Ishikawa (cell line): ENCODE results near the gene SLC52A1.
A peak's percentile ranks its signal among the peaks of the same experiment; 100 is the strongest.

Experiments
- CEBPB ChIP-seq: IDR thresholded peaks from 2 replicates; pipeline ENCODE4 v1.6.1; 2012
- CREB1 ChIP-seq: IDR thresholded peaks from 2 replicates; pipeline ENCODE4 v1.6.1; 2012; ENCODE audit warnings: low read depth
- EGR1 ChIP-seq: IDR thresholded peaks from 2 replicates; pipeline ENCODE4 v1.6.1; 2012
- EP300 ChIP-seq: IDR thresholded peaks from 2 replicates; pipeline ENCODE4 v1.6.1; 2012; ENCODE audit warnings: borderline replicate concordance
- FOXM1 ChIP-seq: IDR thresholded peaks from 2 replicates; pipeline ENCODE4 v1.6.1; 2012; ENCODE audit warnings: low read depth, borderline replicate concordance
- NFIC ChIP-seq: IDR thresholded peaks from 2 replicates; pipeline ENCODE4 v1.6.1; 2012
- RAD21 ChIP-seq: IDR thresholded peaks from 2 replicates; pipeline ENCODE4 v1.6.1; 2012; ENCODE audit warnings: low read depth
- TAF1 ChIP-seq: IDR thresholded peaks from 2 replicates; pipeline ENCODE4 v1.6.1; 2012; ENCODE audit warnings: low read depth, mild to moderate bottlenecking
- TCF12 ChIP-seq: IDR thresholded peaks from 2 replicates; pipeline ENCODE4 v1.6.1; 2012; ENCODE audit warnings: low read depth
- TEAD4 ChIP-seq: IDR thresholded peaks from 2 replicates; pipeline ENCODE4 v1.6.1; 2012
- YY1 ChIP-seq: IDR thresholded peaks from 2 replicates; pipeline ENCODE4 v1.6.1; 2012; ENCODE audit warnings: low read depth
- ZBTB7A ChIP-seq: IDR thresholded peaks from 2 replicates; pipeline ENCODE4 v1.6.1; 2012; ENCODE audit warnings: low read depth
- TF ChIP-seq, protein P1 (sequence below): IDR thresholded peaks from 2 replicates; pipeline ENCODE4 v1.6.1; 2012
- TF ChIP-seq, protein P2 (sequence below): IDR thresholded peaks from 2 replicates; pipeline ENCODE4 v1.6.1; 2012
- TF ChIP-seq, protein P3 (sequence below): IDR thresholded peaks from 2 replicates; pipeline ENCODE4 v1.6.1; 2012; ENCODE audit warnings: low read depth, mild to moderate bottlenecking

The SLC52A1 gene

DNA sequence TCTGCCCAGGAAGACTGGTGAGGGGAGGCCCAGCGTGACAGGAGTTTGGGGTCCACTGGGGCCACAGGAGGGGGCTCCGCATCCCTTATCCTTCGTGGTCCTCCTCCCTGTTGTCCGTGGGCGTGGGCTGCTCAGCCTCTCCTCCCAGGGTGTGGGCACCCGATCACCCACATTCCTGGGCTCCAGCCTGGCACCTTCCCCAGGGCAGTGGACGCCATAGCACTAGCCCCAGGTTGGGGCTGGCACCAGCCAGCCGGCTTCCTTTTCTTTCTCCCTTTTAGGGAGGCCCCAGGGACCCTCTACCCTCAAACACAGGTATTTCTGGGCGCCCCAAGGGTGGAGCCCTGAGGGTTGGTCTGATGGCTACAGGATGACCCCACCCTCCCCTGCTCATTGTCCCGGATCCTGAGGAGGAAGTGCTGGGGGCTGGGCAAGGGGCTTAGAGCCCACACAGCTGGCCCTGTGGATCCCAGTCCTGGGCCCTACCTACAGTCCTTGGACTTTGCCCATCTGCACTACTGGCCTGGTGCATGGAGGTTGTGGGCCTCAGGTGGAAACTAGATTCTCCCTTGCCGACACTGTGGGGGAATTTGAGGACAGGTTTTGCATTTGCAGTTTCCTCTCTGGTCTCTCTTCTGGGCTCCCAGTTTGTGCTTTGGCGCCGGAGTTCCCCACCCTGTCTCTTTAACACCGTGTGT is 36.3 kb downstream of the SLC52A1 start:
- TF ChIP-seq TCF12, result no peak
- no peak; the same call in 1 of the 2 replicates for TF ChIP-seq TAF1
- TF ChIP-seq YY1, result no peak
- TF ChIP-seq, protein P1, sequence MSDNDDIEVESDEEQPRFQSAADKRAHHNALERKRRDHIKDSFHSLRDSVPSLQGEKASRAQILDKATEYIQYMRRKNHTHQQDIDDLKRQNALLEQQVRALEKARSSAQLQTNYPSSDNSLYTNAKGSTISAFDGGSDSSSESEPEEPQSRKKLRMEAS, result 0 out of 2 replicates have a peak, but pooled peaks have one; percentile 12
- no peak for TF ChIP-seq RAD21
- no peak for TF ChIP-seq CREB1
- TF ChIP-seq CEBPB, result no peak
- no peak for TF ChIP-seq NFIC
- TF ChIP-seq, protein P2, sequence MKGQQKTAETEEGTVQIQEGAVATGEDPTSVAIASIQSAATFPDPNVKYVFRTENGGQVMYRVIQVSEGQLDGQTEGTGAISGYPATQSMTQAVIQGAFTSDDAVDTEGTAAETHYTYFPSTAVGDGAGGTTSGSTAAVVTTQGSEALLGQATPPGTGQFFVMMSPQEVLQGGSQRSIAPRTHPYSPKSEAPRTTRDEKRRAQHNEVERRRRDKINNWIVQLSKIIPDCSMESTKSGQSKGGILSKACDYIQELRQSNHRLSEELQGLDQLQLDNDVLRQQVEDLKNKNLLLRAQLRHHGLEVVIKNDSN, result no peak
- TF ChIP-seq, protein P3, sequence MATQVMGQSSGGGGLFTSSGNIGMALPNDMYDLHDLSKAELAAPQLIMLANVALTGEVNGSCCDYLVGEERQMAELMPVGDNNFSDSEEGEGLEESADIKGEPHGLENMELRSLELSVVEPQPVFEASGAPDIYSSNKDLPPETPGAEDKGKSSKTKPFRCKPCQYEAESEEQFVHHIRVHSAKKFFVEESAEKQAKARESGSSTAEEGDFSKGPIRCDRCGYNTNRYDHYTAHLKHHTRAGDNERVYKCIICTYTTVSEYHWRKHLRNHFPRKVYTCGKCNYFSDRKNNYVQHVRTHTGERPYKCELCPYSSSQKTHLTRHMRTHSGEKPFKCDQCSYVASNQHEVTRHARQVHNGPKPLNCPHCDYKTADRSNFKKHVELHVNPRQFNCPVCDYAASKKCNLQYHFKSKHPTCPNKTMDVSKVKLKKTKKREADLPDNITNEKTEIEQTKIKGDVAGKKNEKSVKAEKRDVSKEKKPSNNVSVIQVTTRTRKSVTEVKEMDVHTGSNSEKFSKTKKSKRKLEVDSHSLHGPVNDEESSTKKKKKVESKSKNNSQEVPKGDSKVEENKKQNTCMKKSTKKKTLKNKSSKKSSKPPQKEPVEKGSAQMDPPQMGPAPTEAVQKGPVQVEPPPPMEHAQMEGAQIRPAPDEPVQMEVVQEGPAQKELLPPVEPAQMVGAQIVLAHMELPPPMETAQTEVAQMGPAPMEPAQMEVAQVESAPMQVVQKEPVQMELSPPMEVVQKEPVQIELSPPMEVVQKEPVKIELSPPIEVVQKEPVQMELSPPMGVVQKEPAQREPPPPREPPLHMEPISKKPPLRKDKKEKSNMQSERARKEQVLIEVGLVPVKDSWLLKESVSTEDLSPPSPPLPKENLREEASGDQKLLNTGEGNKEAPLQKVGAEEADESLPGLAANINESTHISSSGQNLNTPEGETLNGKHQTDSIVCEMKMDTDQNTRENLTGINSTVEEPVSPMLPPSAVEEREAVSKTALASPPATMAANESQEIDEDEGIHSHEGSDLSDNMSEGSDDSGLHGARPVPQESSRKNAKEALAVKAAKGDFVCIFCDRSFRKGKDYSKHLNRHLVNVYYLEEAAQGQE, result no peak
- TF ChIP-seq FOXM1, result no peak
- peak; percentile 38; the same call in 1 of the 2 replicates for TF ChIP-seq ZBTB7A
- TF ChIP-seq TEAD4, result peak; percentile 53; the same call in 1 of the 2 replicates
- TF ChIP-seq EGR1, result no peak
- TF ChIP-seq EP300, result no peak

DNA sequence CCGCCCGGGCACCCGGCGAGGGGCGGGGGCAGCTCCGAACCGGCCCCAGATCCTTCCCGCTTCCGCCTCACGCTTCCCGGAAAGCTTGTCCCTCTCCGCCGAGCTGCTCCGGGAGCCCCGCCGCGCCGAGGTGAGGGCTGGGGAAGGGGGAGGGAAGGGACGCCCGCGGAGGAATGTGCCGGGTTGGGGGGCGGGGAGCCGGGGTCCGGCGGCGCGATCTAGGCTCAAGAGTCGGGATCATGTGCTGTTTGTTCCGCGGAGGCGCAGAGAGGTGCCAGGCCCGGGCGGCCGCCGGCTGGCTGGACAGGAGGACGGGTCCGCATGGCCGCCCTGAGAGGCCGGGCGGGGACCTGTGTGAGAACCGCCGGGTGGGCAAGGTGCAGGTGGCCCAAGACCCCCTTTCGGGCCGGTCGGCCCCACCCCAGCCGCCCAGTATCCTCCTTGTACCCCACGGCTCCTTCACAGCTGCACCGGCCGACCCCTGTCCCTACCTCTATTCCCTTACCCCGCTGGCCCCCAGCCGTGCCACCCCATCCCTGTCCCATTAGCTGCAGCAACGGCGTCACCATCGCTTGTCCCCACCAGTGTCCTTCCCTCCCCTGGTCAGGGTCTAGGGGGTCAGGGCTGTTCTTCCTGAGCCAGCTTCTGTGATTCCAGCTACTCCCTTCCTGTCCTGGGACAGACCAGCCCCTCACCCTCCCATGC is 37.0 kb downstream of the SLC52A1 start:
- peak; percentile 59; the same call in 1 of the 2 replicates for TF ChIP-seq ZBTB7A
- no peak for TF ChIP-seq NFIC
- TF ChIP-seq CREB1, result no peak
- TF ChIP-seq TCF12, result no peak
- TF ChIP-seq, protein P3, result no peak
- TF ChIP-seq EP300, result no peak
- TF ChIP-seq RAD21, result no peak
- TF ChIP-seq, protein P1, result no peak
- TF ChIP-seq, protein P2, result no peak
- TF ChIP-seq TEAD4, result peak; percentile 54; the same call in 1 of the 2 replicates
- TF ChIP-seq CEBPB, result no peak
- TF ChIP-seq EGR1, result no peak
- no peak; the same call in 1 of the 2 replicates for TF ChIP-seq TAF1
- TF ChIP-seq YY1, result no peak; the same call in 1 of the 2 replicates
- TF ChIP-seq FOXM1, result no peak

DNA sequence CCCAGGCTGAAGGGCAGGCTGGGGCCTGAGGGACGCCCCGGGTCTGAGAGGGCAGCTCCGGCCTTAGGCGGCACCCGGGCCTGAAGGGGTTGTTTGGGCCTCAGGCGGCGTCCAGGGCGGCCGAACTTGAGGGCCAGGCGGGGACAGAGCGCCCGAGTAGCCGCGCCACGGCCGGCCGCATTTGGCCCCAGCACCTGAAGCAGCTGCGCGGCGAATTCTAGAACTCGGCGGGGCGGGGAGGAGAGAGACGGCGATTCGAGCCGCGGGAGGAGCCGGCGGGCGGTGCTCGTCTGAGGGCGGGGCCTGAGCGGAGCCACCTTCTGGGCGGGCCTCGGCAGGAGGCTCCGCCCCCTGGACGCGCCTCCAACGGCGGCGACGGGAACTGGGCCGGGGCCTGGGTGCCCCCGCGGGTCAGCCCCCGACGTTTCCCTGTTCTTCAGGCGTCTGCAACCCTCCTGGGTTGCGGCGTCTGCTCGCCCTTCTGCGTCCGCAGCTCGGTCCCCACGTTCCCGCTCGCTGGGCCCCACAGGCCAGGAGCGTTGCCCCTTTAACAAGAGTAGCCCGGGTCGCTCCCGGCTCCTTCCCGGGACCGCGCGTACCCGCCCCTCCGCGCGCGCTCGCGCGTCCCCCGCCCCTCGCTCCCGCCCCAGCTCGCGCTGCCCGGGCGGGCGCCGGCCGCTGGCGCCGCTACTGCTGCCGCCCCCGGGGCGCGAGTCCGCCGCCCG is 37.8 kb downstream of the SLC52A1 start, which contains the start of the genes INCA1 and KIF1C:
TSS of gene INCA1 (minus strand) at position 221 of the 725 bp plus-strand sequence. CDS start 3,085 bp downstream, outside the sequence.
TSS of gene KIF1C (plus strand) at position 649 of the 725 bp plus-strand sequence. CDS start 2,297 bp downstream, outside the sequence.
- TF ChIP-seq, protein P1, result peak; percentile 49
- TF ChIP-seq YY1, result no peak
- TF ChIP-seq TCF12, result peak; percentile 46; the same call in 1 of the 2 replicates
- no peak for TF ChIP-seq EP300
- no peak for TF ChIP-seq RAD21
- TF ChIP-seq TEAD4, result no peak
- TF ChIP-seq, protein P2, result no peak
- no peak for TF ChIP-seq EGR1
- TF ChIP-seq, protein P3, result no peak
- peak; percentile 40; the same call in 1 of the 2 replicates for TF ChIP-seq NFIC
- no peak for TF ChIP-seq FOXM1
- peak; percentile 72; the same call in 1 of the 2 replicates for TF ChIP-seq ZBTB7A
- no peak for TF ChIP-seq CEBPB
- TF ChIP-seq TAF1, result peak; percentile 61; the same call in 1 of the 2 replicates
- no peak for TF ChIP-seq CREB1
